ENCODE data around the gene NCOA5. TPM values are rescaled to one million over a fixed set of nuclear protein-coding genes. Genes with fewer than 3 reads are reported as not detected.
A peak's percentile ranks its signal among the peaks of the same experiment; 100 is the strongest.

The NCOA5 gene
- total RNA-seq, 1 experiment from 2014 or later, result 16.5 TPM

- TF ChIP-seq STAT6 (CRISPR knock-in tag; conservative IDR thresholded peaks at IDR 0.05; ENCODE audit: low read depth) (no peak), ZMAT4 (CRISPR knock-in tag; IDR thresholded peaks at IDR 0.05) (no peak), USF2 (CRISPR knock-in tag; IDR thresholded peaks at IDR 0.05) (no peak), ATF1 (CRISPR knock-in tag; IDR thresholded peaks at IDR 0.05) (no peak), ZNF423 (CRISPR knock-in tag; IDR thresholded peaks at IDR 0.05) (no peak), MLX (CRISPR knock-in tag; IDR thresholded peaks at IDR 0.05) (no peak), OVOL2 (CRISPR knock-in tag; IDR thresholded peaks at IDR 0.05; ENCODE audit: borderline replicate concordance) (no peak), ZNF425 (CRISPR knock-in tag; conservative IDR thresholded peaks at IDR 0.05) (no peak), CTCF (IDR thresholded peaks at IDR 0.05) (no peak), NFE2L1 (CRISPR knock-in tag; IDR thresholded peaks at IDR 0.05) (no peak), ZNF281 (CRISPR knock-in tag; IDR thresholded peaks at IDR 0.05) (no peak), USF1 (CRISPR knock-in tag; IDR thresholded peaks at IDR 0.05) (no peak), CREB1 (CRISPR knock-in tag; IDR thresholded peaks at IDR 0.05) (no peak), FOXP1 (CRISPR knock-in tag; IDR thresholded peaks at IDR 0.05; ENCODE audit: borderline replicate concordance) (no peak), ATF6 (CRISPR knock-in tag; IDR thresholded peaks at IDR 0.05) (no peak), NFATC4 (CRISPR knock-in tag; IDR thresholded peaks at IDR 0.05) (no peak)
- H3K36me3 Mint-ChIP-seq, result no peaks in the 10 kb centered on the region
- H3K27me3 Mint-ChIP-seq (ENCODE audit: low read depth), result no peaks in the 10 kb centered on the region
- no peaks in the 10 kb centered on the region for H3K9me3 Mint-ChIP-seq
- peaks cover 52% of the 10 kb centered on the region for H3K4me1 Mint-ChIP-seq
- ChIA-PET CTCF (interaction anchor here (0.7 to 2.5 kb wide), 3 partner anchors 46 to 75 kb away, joined by 3 to 14 read pairs (median 8); no protein-coding TSS in a partner anchor), POLR2A (no interaction called here)
- ATAC-seq (no peak), DNase-seq (ENCODE audit: low spot score) (no peak)
- peak overlapping the region; percentile 16; the same call in 1 of the 2 replicates for H3K4me3 Mint-ChIP-seq
- no peak overlapping the region for H3K27ac Mint-ChIP-seq
Measured at GRCh38 chr20:46087161-46087560, 2.6 kb downstream of the NCOA5 start.
